Measurements from ENCODE around the gene TBC1D22A. TPM values are rescaled to one million over a fixed set of nuclear protein-coding genes. Genes with fewer than 3 reads are reported as not detected.
"Not testable (repeated sequence)": the region's sequence is repeated elsewhere in the genome, so short reads cannot be mapped to it uniquely, and the experiment has no call there.

The TBC1D22A gene
- total and polyA plus RNA-seq, 10 of the 15 experiments (the other 5 are each of a cell fraction or from before 2014, with no cell fraction given) = 0.63 to 44.7 (median 27.4) TPM

DNA sequence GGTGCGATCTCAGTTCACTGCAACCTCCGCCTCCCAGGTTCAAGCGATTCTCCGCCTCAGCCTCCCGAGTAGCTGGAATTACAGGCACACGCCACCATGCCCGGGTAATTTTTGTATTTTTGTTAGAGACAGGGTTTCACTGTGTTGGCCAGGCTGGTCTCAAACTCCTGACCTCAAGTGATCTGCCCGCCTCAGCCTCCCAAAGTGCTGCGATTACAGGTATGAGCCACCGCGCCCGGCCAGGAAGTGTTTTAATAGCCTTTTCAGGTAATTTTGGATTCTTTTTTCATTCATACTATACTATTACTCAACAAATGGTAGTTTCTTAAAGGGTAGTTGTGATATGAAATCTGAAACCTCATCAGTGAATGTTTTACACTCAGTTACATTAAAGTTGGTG lies 216.2 kb downstream of the TBC1D22A start:
- CTCF ChIA-PET; BruUV-seq (replicated peaks); in situ Hi-C loops (cut with MboI); ATAC-seq; H3K9me3 ChIP-seq (replicated peaks; ENCODE audit: control insufficient read depth, insufficient read depth, low read length); H3K9ac ChIP-seq (ENCODE audit: control insufficient read depth, insufficient read depth, low read length); H3K27ac ChIP-seq (ENCODE audit: control insufficient read depth, insufficient read depth); SMC1A ChIA-PET (ENCODE audit: uncharacterized antibody, unreplicated experiment); H4K20me1 ChIP-seq (ENCODE audit: control insufficient read depth, insufficient read depth); H3K4me2 ChIP-seq (ENCODE audit: control insufficient read depth, insufficient read depth); DNase-seq (ENCODE audit: low read depth, low spot score); H2AFZ ChIP-seq (ENCODE audit: control insufficient read depth, low read depth, low read length); H3K4me1 ChIP-seq (ENCODE audit: control insufficient read depth, insufficient read depth, low read length); H3K4me3 ChIP-seq; RAD21 ChIA-PET (ENCODE audit: unreplicated experiment); H3K27me3 ChIP-seq (replicated peaks in 1 of 2; ENCODE audit: control insufficient read depth in 2 of 2, insufficient read depth in 2 of 2, low read length in 1 of 2); POLR2A ChIA-PET; intact Hi-C loops (cut with micrococcal nuclease; ENCODE audit: unreplicated experiment); H3K79me2 ChIP-seq (ENCODE audit: control insufficient read depth, insufficient read depth, low read length); FAIRE-seq: not testable (repeated sequence)
- H3K36me3 ChIP-seq (ENCODE audit: control insufficient read depth in 2 of 2, insufficient read depth in 2 of 2, low read length in 1 of 2) = peaks cover 2 to 26% of the 10 kb centered on the region in 2 experiments; a peak in 2 of 4 replicates
- WGBS (ENCODE audit: insufficient coverage, insufficient replicate concordance, low lambda C conversion rate, missing lambda C conversion rate) = 98% methylated on average over 12 of the region's 12 CpGs

GRCh38 chr22:46979506-46979905 lies 217.1 kb downstream of the TBC1D22A start:
- ATAC-seq = no peak
- no peak for FAIRE-seq
- in situ Hi-C loops (cut with MboI) = no loop called here
- Histone ChIP-seq H3K9ac (ENCODE audit: control insufficient read depth, insufficient read depth, low read length) (no peak overlapping the region), H2AFZ (ENCODE audit: control insufficient read depth, low read depth, low read length) (no peak overlapping the region), H4K20me1 (ENCODE audit: control insufficient read depth, insufficient read depth) (no peaks in the 10 kb centered on the region), H3K9me3 (replicated peaks; ENCODE audit: control insufficient read depth, insufficient read depth, low read length) (no peaks in the 10 kb centered on the region; the same call in 2 of the 3 replicates), H3K79me2 (ENCODE audit: control insufficient read depth, insufficient read depth, low read length) (no peaks in the 10 kb centered on the region; the same call in 1 of the 2 replicates), H3K4me3 (no peak overlapping the region), H3K4me1 (ENCODE audit: control insufficient read depth, insufficient read depth, low read length) (no peaks in the 10 kb centered on the region), H3K36me3 (ENCODE audit: control insufficient read depth in 2 of 2, insufficient read depth in 2 of 2, low read length in 1 of 2) (peaks cover 5 to 21% of the 10 kb centered on the region in 2 experiments; a peak in 2 of 4 replicates), H3K27ac (ENCODE audit: control insufficient read depth, insufficient read depth) (no peak overlapping the region), H3K27me3 (replicated peaks in 1 of 2; ENCODE audit: control insufficient read depth in 2 of 2, insufficient read depth in 2 of 2, low read length in 1 of 2) (no peaks in the 10 kb centered on the region), H3K4me2 (ENCODE audit: control insufficient read depth, insufficient read depth) (no peak overlapping the region)
- ChIA-PET CTCF (no interaction called here), SMC1A (ENCODE audit: uncharacterized antibody, unreplicated experiment) (no interaction called here), RAD21 (ENCODE audit: unreplicated experiment) (no interaction called here), POLR2A (no interaction called here)
- no peak for DNase-seq (ENCODE audit: low read depth, low spot score)
- no TSS peak for BruUV-seq (replicated peaks)
- intact Hi-C loops (cut with micrococcal nuclease; ENCODE audit: unreplicated experiment) = no loop called here
- TF ChIP-seq BACH1 (IDR thresholded peaks at IDR 0.05; ENCODE audit: borderline replicate concordance) (no peak), BHLHE40 (IDR thresholded peaks at IDR 0.05; ENCODE audit: borderline replicate concordance in 1 of 2, low read depth in 2 of 2, low read length in 1 of 2) (no peak)
- TF ChIP-seq, protein P1, sequence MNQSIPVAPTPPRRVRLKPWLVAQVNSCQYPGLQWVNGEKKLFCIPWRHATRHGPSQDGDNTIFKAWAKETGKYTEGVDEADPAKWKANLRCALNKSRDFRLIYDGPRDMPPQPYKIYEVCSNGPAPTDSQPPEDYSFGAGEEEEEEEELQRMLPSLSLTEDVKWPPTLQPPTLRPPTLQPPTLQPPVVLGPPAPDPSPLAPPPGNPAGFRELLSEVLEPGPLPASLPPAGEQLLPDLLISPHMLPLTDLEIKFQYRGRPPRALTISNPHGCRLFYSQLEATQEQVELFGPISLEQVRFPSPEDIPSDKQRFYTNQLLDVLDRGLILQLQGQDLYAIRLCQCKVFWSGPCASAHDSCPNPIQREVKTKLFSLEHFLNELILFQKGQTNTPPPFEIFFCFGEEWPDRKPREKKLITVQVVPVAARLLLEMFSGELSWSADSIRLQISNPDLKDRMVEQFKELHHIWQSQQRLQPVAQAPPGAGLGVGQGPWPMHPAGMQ (IDR thresholded peaks at IDR 0.05; ENCODE audit: borderline replicate concordance) = no peak
- WGBS (ENCODE audit: insufficient coverage, insufficient replicate concordance, low lambda C conversion rate, missing lambda C conversion rate) = 95% methylated on average over 12 of the region's 12 CpGs

Measured in GM12878 (cell line).